HL-60 (cell line): ENCODE data around the gene DCTN1.

ENCODE experiments used
- POLR2AphosphoS5 ChIP-seq: IDR thresholded peaks from 2 replicates; pipeline ENCODE4 v1.6.1; 2012; ENCODE audit warnings: low read depth
- TF ChIP-seq, protein P1 (sequence below): IDR thresholded peaks from one replicate; pipeline ENCODE4 v1.5.1; 2011; ENCODE audit warnings: low read length, control low read depth, inconsistent platforms; ENCODE audit not compliant: insufficient read depth
- TF ChIP-seq, protein P2 (sequence below): IDR thresholded peaks from 2 replicates; pipeline ENCODE4 v1.6.1; 2012; ENCODE audit warnings: low read depth; ENCODE audit not compliant: insufficient replicate concordance

DNA sequence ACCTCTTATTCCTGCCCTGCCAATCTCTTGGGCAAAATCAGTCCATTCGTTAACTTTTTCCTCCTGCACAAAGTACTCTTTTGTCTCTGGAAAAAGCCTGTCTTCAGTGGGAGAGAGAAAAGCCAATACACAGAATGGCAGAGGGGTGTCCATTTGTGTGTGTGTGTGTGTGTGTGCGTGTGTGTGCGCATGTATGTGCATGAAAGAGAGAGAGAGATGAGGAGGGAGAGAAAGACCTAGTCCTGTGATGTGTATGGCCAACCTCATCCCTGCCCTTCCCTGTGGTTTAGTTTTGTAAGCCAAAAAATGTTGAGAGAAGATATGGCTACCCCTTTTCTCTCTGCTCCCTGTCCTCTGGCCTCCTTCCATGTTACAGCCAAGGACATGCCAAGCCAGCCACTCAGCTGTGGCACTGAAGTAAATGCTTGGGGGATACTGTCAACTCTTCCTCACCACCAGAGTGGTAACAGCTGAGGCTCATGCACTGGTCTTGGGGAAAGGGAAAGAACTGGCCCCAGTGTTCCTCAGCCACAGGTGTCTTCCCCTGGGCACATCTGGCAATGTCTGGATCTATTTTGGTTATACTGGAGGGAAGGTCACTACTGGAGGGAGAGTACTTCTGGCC lies 47.4 kb downstream of the DCTN1 start:
- TF ChIP-seq, protein P1, sequence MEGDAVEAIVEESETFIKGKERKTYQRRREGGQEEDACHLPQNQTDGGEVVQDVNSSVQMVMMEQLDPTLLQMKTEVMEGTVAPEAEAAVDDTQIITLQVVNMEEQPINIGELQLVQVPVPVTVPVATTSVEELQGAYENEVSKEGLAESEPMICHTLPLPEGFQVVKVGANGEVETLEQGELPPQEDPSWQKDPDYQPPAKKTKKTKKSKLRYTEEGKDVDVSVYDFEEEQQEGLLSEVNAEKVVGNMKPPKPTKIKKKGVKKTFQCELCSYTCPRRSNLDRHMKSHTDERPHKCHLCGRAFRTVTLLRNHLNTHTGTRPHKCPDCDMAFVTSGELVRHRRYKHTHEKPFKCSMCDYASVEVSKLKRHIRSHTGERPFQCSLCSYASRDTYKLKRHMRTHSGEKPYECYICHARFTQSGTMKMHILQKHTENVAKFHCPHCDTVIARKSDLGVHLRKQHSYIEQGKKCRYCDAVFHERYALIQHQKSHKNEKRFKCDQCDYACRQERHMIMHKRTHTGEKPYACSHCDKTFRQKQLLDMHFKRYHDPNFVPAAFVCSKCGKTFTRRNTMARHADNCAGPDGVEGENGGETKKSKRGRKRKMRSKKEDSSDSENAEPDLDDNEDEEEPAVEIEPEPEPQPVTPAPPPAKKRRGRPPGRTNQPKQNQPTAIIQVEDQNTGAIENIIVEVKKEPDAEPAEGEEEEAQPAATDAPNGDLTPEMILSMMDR, result no peak
- TF ChIP-seq, protein P2, sequence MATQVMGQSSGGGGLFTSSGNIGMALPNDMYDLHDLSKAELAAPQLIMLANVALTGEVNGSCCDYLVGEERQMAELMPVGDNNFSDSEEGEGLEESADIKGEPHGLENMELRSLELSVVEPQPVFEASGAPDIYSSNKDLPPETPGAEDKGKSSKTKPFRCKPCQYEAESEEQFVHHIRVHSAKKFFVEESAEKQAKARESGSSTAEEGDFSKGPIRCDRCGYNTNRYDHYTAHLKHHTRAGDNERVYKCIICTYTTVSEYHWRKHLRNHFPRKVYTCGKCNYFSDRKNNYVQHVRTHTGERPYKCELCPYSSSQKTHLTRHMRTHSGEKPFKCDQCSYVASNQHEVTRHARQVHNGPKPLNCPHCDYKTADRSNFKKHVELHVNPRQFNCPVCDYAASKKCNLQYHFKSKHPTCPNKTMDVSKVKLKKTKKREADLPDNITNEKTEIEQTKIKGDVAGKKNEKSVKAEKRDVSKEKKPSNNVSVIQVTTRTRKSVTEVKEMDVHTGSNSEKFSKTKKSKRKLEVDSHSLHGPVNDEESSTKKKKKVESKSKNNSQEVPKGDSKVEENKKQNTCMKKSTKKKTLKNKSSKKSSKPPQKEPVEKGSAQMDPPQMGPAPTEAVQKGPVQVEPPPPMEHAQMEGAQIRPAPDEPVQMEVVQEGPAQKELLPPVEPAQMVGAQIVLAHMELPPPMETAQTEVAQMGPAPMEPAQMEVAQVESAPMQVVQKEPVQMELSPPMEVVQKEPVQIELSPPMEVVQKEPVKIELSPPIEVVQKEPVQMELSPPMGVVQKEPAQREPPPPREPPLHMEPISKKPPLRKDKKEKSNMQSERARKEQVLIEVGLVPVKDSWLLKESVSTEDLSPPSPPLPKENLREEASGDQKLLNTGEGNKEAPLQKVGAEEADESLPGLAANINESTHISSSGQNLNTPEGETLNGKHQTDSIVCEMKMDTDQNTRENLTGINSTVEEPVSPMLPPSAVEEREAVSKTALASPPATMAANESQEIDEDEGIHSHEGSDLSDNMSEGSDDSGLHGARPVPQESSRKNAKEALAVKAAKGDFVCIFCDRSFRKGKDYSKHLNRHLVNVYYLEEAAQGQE, result no peak
- no peak for TF ChIP-seq POLR2AphosphoS5
